ENCODE data around the gene BEX3.

BEX3 gene

GRCh38 chrX:103376118-103376978, at the start of gene BEX3:
TSS of gene BEX3 (plus strand) at chrX:103376538. CDS start at chrX:103377522, 984 bp downstream.
- no peak for TF ChIP-seq Cebpa-rat (IDR thresholded peaks at IDR 0.05)
- H3K27me3 ChIP-seq = no peaks in the 10 kb centered on the region
- peak within 1 kb of the TSS; percentile 81 for H3K9ac ChIP-seq
- peak within 1 kb of the TSS; percentile 69 for H3K4me2 ChIP-seq
- no peaks in the 10 kb centered on the region for H4K20me1 ChIP-seq
- H3K9me3 ChIP-seq = 0 out of 2 replicates have a peak, but pooled peaks cover 3% of the 10 kb centered on the region
- H3K4me1 ChIP-seq = peaks cover 5% of the 10 kb centered on the region; the same call in 1 of the 2 replicates
- peak within 1 kb of the TSS; percentile 75 for H3K4me3 ChIP-seq
- H3K27ac ChIP-seq = peak within 1 kb of the TSS; percentile 84
- peaks cover 5% of the 10 kb centered on the region; the same call in 1 of the 2 replicates for H3K36me3 ChIP-seq

GRCh38 chrX:103329991-103330390, 46.3 kb upstream of the BEX3 start, which contains the start of gene TCEAL7:
TSS of gene TCEAL7 (plus strand) at chrX:103330239. CDS start at chrX:103331404, 1,165 bp downstream.
- Histone ChIP-seq H3K4me1 (peaks cover 6% of the 10 kb centered on the region; the same call in 1 of the 2 replicates), H4K20me1 (no peaks in the 10 kb centered on the region), H3K4me2 (no peak within 1 kb of the TSS), H3K9ac (no peak within 1 kb of the TSS), H3K36me3 (no peaks in the 10 kb centered on the region), H3K9me3 (no peaks in the 10 kb centered on the region), H3K4me3 (no peak within 1 kb of the TSS), H3K27me3 (peaks cover 33% of the 10 kb centered on the region), H3K27ac (no peak within 1 kb of the TSS)
- no peak for TF ChIP-seq Cebpa-rat (IDR thresholded peaks at IDR 0.05)

DNA sequence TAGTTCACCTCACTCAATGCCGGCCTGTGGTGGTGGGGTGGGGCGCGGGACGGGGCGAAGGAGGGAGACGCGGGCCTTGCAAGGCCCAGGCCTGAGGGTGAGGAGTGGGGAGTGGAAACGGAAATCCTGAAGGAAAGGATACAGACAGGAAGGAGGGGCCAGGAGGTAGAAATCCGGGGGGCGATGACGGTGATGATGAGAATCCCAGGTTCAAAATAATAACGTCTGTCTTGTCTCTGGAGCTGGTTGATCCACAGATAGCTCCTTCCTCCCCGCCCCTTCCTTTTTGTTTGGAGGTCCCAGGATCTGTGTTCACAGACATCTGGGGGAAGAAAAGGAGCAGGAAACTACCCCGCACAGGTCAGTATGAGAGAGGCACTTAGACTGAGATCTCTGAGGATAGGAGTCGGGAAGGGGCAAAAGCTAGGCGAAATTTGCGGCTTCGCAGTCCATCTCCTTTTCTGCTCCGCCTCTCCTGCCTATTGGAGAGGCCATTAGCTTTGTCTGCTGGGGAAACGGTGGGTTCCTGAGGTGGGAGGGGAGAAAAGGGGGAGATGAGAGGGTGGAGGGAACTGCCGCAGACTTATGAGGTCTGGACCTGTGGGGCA, 45.6 kb upstream of the BEX3 start:
- Histone ChIP-seq H3K27ac (no peak overlapping the region), H3K4me3 (no peak overlapping the region), H3K36me3 (no peaks in the 10 kb centered on the region), H3K4me1 (peaks cover 6% of the 10 kb centered on the region; the same call in 1 of the 2 replicates), H4K20me1 (no peaks in the 10 kb centered on the region), H3K9ac (no peak overlapping the region), H3K9me3 (no peaks in the 10 kb centered on the region), H3K27me3 (peaks cover 33% of the 10 kb centered on the region), H3K4me2 (no peak overlapping the region)
- no peak for TF ChIP-seq Cebpa-rat (IDR thresholded peaks at IDR 0.05)

- TF ChIP-seq Cebpa-rat (IDR thresholded peaks at IDR 0.05) = no peak
These were observed 37.7 kb upstream of the BEX3 start for GRCh38 chrX:103338663-103339062.

DNA sequence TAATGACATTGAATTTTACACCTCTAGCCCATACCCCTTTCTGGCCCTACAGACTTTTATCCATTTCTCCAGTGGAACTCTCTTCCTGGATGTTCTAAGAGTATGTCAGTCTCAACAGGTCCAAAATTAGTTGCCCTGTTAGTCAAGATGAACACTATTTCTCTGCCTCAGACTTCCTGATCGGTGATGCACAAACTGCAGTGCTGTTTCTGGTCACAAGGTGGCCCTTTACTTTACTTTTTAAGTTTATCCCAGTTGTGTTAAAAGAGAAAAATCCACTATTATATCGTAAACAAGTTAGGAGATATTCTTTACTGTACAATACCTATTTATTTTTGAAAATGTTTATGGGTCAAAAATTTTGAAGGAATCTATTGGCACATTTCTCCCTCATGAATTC, 33.2 kb upstream of the BEX3 start:
- no peak overlapping the region for H3K4me3 ChIP-seq
- no peaks in the 10 kb centered on the region for H3K4me1 ChIP-seq
- no peak overlapping the region for H3K4me2 ChIP-seq
- no peak for TF ChIP-seq Cebpa-rat (IDR thresholded peaks at IDR 0.05)
- H3K36me3 ChIP-seq = no peaks in the 10 kb centered on the region
- no peak overlapping the region for H3K27ac ChIP-seq
- H3K9ac ChIP-seq = no peak overlapping the region
- H4K20me1 ChIP-seq = no peaks in the 10 kb centered on the region
- peaks cover 16% of the 10 kb centered on the region for H3K27me3 ChIP-seq
- no peaks in the 10 kb centered on the region for H3K9me3 ChIP-seq

More at GRCh38 chrX:103338663-103339062, 37.7 kb upstream of the BEX3 start:
- H3K27ac ChIP-seq = no peak overlapping the region
- H3K27me3 ChIP-seq = peaks cover 18% of the 10 kb centered on the region
- H4K20me1 ChIP-seq = no peaks in the 10 kb centered on the region
- no peak overlapping the region for H3K9ac ChIP-seq
- no peaks in the 10 kb centered on the region for H3K9me3 ChIP-seq
- H3K4me3 ChIP-seq = no peak overlapping the region
- H3K36me3 ChIP-seq = no peaks in the 10 kb centered on the region
- no peak overlapping the region for H3K4me2 ChIP-seq
- no peaks in the 10 kb centered on the region for H3K4me1 ChIP-seq

GRCh38 chrX:103344606-103345005, 31.7 kb upstream of the BEX3 start:
- no peak overlapping the region for H3K4me3 ChIP-seq
- H3K27me3 ChIP-seq = peaks cover 18% of the 10 kb centered on the region
- H3K4me1 ChIP-seq = no peaks in the 10 kb centered on the region
- no peak for TF ChIP-seq Cebpa-rat (IDR thresholded peaks at IDR 0.05)
- no peak overlapping the region for H3K4me2 ChIP-seq
- no peak overlapping the region for H3K9ac ChIP-seq
- H3K27ac ChIP-seq = no peak overlapping the region
- no peaks in the 10 kb centered on the region for H3K36me3 ChIP-seq
- H3K9me3 ChIP-seq = no peaks in the 10 kb centered on the region
- H4K20me1 ChIP-seq = no peaks in the 10 kb centered on the region

- no peaks in the 10 kb centered on the region for H3K4me1 ChIP-seq
- no peak for TF ChIP-seq Cebpa-rat (IDR thresholded peaks at IDR 0.05)
- H4K20me1 ChIP-seq = no peaks in the 10 kb centered on the region
- H3K4me2 ChIP-seq = no peak overlapping the region
- H3K9ac ChIP-seq = no peak overlapping the region
- no peaks in the 10 kb centered on the region for H3K9me3 ChIP-seq
- no peak overlapping the region for H3K4me3 ChIP-seq
- H3K27me3 ChIP-seq = peaks cover 22% of the 10 kb centered on the region
- H3K27ac ChIP-seq = no peak overlapping the region
- H3K36me3 ChIP-seq = no peaks in the 10 kb centered on the region
These were observed 28.5 kb upstream of the BEX3 start for GRCh38 chrX:103347682-103348397.

GRCh38 chrX:103356130-103356798, 20.1 kb upstream of the BEX3 start, which contains the start of gene TCEAL9:
TSS of gene TCEAL9 (plus strand) at chrX:103356506. CDS start at chrX:103357685, 1,179 bp downstream.
- Histone ChIP-seq H3K4me1 (no peaks in the 10 kb centered on the region), H3K4me3 (peak within 1 kb of the TSS; percentile 73), H3K4me2 (peak within 1 kb of the TSS; percentile 68), H4K20me1 (0 out of 2 replicates have a peak, but pooled peaks cover 4% of the 10 kb centered on the region), H3K27me3 (no peaks in the 10 kb centered on the region), H3K9me3 (no peaks in the 10 kb centered on the region), H3K9ac (peak within 1 kb of the TSS; percentile 80), H3K27ac (peak within 1 kb of the TSS; percentile 53), H3K36me3 (no peaks in the 10 kb centered on the region)
- TF ChIP-seq Cebpa-rat (IDR thresholded peaks at IDR 0.05) = no peak

DNA sequence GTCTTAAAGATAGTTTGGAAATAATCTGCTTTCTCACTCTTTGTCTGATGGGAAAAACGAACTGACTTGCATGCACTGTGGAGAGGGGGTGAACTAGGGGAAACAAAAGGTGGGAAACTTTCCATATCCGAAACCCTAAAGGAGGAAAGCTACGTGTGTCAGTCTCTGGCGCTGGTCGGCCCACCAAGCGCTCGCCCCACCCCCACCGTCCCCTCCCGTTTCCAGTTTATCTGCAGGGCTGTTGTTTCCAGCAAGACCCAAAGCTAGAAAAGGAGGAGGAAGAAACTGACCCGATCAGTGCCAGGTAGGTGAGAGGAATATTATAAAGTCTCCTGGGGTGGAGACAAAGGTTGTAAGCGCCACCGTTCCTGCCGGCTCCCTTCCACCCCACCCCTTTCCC, 19.5 kb upstream of the BEX3 start:
- H3K27me3 ChIP-seq = no peaks in the 10 kb centered on the region
- peak overlapping the region; percentile 80 for H3K9ac ChIP-seq
- H3K4me2 ChIP-seq = peak overlapping the region; percentile 68
- H3K4me1 ChIP-seq = no peaks in the 10 kb centered on the region
- H3K27ac ChIP-seq = peak overlapping the region; percentile 53
- H4K20me1 ChIP-seq = 0 out of 2 replicates have a peak, but pooled peaks cover 4% of the 10 kb centered on the region
- TF ChIP-seq Cebpa-rat (IDR thresholded peaks at IDR 0.05) = no peak
- H3K9me3 ChIP-seq = no peaks in the 10 kb centered on the region
- H3K36me3 ChIP-seq = no peaks in the 10 kb centered on the region
- H3K4me3 ChIP-seq = peak overlapping the region; percentile 73
